Measurements from ENCODE around the gene RAB3IL1.

The RAB3IL1 gene

DNA sequence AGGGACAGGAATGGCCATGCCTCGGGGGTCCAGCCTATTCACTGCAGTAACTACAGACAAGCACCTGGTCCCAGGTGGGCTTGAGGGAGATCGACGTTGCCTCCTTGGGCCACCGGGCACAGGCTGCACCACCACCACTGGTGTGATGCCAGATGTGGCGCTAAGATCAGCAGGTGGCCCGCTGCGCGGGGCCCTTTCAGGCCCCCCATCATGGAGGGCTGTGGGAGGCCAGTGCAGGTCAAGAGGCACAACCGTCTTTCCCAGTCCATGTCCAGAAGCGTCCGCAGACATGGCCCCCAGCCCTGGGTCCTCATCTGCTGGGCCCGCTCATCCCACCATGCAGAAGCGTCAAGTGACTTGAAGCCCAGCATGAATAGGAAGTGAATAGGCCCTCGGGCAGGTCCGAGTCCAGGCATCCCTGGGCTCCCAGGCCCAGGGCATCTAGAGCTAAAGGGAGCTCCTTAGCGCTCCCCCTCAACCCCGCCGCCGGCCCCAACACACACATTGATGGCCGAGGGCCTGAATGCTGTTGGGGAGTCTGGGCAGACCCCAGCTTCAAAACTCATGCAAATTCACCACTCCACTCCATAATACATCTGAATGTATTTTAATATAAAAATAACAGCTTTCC lies 44.3 kb downstream of the RAB3IL1 start:
- no peak for DNase-seq (ENCODE audit: low read depth)
- TF ChIP-seq, protein P1, sequence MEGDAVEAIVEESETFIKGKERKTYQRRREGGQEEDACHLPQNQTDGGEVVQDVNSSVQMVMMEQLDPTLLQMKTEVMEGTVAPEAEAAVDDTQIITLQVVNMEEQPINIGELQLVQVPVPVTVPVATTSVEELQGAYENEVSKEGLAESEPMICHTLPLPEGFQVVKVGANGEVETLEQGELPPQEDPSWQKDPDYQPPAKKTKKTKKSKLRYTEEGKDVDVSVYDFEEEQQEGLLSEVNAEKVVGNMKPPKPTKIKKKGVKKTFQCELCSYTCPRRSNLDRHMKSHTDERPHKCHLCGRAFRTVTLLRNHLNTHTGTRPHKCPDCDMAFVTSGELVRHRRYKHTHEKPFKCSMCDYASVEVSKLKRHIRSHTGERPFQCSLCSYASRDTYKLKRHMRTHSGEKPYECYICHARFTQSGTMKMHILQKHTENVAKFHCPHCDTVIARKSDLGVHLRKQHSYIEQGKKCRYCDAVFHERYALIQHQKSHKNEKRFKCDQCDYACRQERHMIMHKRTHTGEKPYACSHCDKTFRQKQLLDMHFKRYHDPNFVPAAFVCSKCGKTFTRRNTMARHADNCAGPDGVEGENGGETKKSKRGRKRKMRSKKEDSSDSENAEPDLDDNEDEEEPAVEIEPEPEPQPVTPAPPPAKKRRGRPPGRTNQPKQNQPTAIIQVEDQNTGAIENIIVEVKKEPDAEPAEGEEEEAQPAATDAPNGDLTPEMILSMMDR (IDR thresholded peaks at IDR 0.05; ENCODE audit: low read length, missing control alignments): no peak

DNA sequence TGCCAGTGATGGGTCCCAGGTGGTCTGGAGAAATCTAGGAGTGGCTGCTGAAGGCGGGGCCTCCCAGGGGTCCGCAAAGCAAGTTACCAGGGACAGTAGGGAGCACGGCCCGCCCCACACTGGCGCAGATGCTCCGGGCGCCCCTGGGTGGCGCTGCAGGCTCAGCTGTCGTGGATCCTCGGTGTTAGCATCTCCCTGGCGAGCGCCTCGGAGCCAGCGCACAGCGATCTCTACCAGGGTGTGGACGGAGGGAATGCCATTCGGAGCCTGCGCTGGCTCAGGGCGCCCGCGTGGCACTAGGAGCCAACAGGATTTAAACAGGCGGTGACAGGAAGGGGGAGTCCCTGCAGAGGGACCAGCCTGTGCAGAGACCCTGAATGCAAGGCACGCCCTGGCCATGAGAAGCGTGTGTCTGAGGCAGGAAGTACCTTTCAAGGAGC lies 46.2 kb downstream of the RAB3IL1 start:
- TF ChIP-seq, protein P1 (IDR thresholded peaks at IDR 0.05; ENCODE audit: low read length, missing control alignments): peak; percentile 84
- no peak overlapping the region for H3K4me3 ChIP-seq (replicated peaks; ENCODE audit: low read depth, low read length)

More for the DNA sequence above, 44.3 kb downstream of the RAB3IL1 start:
- H3K4me3 ChIP-seq (replicated peaks; ENCODE audit: low read depth, low read length): no peak overlapping the region

DNA sequence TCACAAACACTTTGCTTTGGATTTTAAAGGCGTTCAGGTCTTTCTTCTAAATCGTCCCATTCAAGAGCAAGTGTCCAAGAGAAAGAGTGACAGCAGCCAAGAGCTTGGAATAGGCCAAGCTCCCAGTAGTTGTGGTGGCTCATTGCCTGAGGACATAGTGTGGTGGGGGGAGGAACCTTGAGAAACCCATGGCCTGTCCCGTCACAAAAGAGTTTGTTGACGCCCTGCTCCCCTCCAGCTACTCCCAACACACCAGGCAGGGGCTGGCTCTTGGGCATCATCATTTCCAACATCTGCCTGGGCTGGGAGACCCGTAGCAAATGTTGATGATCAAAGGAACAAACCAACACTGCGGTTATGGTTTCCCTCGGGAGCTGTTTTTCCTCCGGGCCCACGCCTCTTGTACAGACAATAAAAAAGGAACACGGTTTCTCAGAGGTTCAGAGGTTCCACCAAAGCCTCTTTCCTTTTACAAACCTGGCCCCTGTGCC lies 46.8 kb downstream of the RAB3IL1 start:
- peak; percentile 35 for DNase-seq (ENCODE audit: low read depth)
- no peak overlapping the region for H3K4me3 ChIP-seq (replicated peaks; ENCODE audit: low read depth, low read length)

More for the DNA sequence above, 46.2 kb downstream of the RAB3IL1 start:
- peak; percentile 82 for DNase-seq (ENCODE audit: low read depth)

DNA sequence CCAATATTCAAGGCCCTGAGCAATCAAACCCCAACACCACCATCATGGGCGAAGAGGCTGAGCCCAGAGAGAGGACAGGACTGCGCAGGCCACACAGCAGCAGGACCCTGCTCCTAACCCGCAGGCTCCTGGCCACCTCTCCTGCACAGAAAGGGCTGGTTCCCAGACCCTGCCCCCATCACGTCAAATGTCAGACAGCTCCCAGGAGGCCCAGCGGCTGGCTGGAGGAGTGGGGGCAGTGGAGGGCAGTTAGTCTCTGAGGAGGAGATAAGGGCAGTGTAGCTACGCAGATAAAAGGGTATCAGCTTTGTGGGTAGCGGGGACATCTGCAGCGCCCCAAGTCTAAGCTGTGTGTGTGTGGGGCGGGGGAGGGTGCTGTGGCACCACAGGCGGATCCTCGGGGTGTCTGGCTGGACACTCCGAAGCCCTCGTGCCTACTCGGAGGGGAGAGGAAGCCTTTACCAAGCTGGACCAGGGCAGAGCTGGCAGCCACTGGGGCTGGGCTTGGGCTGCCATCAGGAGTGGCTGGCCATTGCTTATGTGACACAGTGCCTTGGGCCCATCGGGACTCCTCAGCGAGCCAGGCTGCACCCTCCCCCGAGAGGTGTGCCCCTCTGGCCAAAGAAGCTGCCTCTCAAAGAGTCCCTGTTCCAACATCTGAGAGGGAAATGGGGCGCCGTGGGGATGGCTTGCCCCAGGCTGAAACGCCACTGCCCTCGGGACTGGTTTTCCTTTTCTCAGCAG lies 47.5 kb downstream of the RAB3IL1 start:
- DNase-seq (ENCODE audit: low read depth): no peak
- TF ChIP-seq, protein P1 (IDR thresholded peaks at IDR 0.05; ENCODE audit: low read length, missing control alignments): no peak
- H3K4me3 ChIP-seq (replicated peaks; ENCODE audit: low read depth, low read length): no peak overlapping the region

More for the DNA sequence above, 46.8 kb downstream of the RAB3IL1 start:
- TF ChIP-seq, protein P1 (IDR thresholded peaks at IDR 0.05; ENCODE audit: low read length, missing control alignments): no peak

DNA sequence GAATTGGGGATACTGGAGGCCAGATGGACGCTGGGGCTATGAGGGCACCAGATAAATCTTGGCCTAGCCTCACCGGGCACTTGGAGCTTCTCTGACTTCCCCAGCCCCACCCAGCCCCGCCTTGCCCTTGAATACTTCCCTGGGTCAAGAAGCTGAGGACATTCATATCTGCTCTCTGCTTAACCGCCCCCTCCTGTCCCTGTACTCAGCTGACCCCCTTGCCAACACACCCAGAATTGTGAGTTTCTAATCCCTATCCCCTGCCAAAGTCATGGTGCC lies 48.0 kb downstream of the RAB3IL1 start:
- TF ChIP-seq, protein P1 (IDR thresholded peaks at IDR 0.05; ENCODE audit: low read length, missing control alignments): no peak
- no peak for DNase-seq (ENCODE audit: low read depth)
- H3K4me3 ChIP-seq (replicated peaks; ENCODE audit: low read depth, low read length): no peak overlapping the region

DNA sequence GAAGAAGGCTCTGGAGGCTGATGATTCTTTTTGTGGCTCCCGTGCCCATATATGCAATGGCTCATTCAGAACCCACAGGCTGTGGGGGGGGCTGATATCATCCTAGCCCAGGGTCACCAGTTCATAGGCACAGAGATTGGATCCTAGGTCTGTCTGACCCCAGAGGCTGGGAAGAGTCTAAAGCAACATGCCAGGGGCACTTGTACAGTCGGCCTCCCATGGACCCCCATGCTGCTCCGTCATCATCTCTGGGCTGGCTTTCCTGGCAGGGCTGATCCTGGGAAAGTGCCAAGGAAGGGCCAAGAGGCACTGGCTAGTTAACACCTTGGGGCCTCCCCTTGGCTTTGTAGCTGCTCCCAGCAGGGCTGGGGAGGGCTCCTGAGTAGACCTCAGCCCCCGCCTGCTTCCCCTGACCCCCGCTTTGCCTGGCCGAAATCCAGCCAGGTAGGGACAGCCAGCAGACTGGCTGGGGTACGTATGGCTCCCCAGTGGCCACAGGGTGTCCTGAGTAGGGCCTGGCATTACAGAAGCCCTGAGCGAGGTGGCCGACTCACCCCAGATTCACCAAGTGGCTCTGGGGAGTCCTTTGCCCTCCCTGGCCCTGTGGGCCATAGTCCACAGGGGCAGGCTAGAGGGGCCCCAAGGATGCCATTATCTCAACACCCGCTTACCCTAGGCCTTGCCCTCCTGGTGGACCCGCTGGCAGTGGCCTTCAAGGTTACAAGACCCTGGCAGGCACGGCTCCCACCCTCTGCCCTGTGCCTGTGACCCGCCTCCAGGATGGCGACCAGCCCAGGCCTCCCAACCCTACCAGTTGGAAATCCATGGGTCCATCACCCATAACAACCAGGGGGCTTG lies 48.6 kb downstream of the RAB3IL1 start:
- no peak overlapping the region for H3K4me3 ChIP-seq (replicated peaks; ENCODE audit: low read depth, low read length)
- no peak for DNase-seq (ENCODE audit: low read depth)
- TF ChIP-seq, protein P1 (IDR thresholded peaks at IDR 0.05; ENCODE audit: low read length, missing control alignments): no peak

Data from fibroblast of pulmonary artery (primary cell).